ENCODE results near the gene PDE1C.

PDE1C gene

DNA sequence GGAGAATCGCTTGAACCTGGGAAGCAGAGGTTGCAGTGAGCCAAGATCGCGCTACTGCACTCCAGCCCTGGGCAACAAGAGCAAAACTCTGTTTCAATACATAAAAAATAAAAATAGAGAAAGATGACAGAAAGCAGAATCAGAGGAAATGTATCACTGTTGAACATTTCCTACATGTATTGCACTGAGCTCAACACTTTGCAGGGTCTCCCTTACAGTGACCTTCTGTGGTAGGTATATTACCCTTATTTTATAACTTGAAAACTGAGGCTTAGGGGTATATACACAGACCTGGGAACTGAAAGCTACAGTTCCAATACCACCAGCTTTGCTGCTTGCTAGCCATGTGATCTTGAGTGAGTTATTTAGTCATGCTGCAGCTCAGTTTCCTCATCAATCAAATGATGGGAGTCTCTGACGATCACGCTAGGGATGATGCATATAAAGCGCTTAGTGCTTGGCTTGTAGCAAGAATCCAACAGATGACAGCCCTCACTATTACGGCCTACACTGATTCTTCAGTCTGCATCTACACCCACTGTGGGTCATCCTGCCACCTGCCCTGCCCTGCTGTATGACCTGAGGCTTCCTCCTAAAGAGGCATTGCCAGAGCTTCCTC, 99.0 kb downstream of the PDE1C start:
- Mint-ChIP-seq H3K9me3 (peaks cover 24% of the 10 kb centered on the region), H3K27me3 (ENCODE audit: low read depth, poor library complexity) (peaks cover 12% of the 10 kb centered on the region), H3K4me1 (no peaks in the 10 kb centered on the region), H3K4me3 (no peak overlapping the region), H3K36me3 (ENCODE audit: low read depth) (no peaks in the 10 kb centered on the region), H3K27ac (no peak overlapping the region)
- no peak for DNase-seq
- TF ChIP-seq, protein P1, sequence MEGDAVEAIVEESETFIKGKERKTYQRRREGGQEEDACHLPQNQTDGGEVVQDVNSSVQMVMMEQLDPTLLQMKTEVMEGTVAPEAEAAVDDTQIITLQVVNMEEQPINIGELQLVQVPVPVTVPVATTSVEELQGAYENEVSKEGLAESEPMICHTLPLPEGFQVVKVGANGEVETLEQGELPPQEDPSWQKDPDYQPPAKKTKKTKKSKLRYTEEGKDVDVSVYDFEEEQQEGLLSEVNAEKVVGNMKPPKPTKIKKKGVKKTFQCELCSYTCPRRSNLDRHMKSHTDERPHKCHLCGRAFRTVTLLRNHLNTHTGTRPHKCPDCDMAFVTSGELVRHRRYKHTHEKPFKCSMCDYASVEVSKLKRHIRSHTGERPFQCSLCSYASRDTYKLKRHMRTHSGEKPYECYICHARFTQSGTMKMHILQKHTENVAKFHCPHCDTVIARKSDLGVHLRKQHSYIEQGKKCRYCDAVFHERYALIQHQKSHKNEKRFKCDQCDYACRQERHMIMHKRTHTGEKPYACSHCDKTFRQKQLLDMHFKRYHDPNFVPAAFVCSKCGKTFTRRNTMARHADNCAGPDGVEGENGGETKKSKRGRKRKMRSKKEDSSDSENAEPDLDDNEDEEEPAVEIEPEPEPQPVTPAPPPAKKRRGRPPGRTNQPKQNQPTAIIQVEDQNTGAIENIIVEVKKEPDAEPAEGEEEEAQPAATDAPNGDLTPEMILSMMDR (IDR thresholded peaks at IDR 0.05), result no peak

- Mint-ChIP-seq H3K4me3 (no peak overlapping the region), H3K27me3 (ENCODE audit: low read depth, poor library complexity) (peaks cover 7% of the 10 kb centered on the region), H3K4me1 (no peaks in the 10 kb centered on the region), H3K27ac (no peak overlapping the region), H3K36me3 (ENCODE audit: low read depth) (no peaks in the 10 kb centered on the region), H3K9me3 (peaks cover 29% of the 10 kb centered on the region)
- DNase-seq, result no peak
- TF ChIP-seq, protein P1 (IDR thresholded peaks at IDR 0.05), result no peak
Measured at GRCh38 chr7:31970501-31970900, 99.7 kb downstream of the PDE1C start.

- no peak overlapping the region for H3K27ac Mint-ChIP-seq
- TF ChIP-seq, protein P1 (IDR thresholded peaks at IDR 0.05), result no peak
- H3K9me3 Mint-ChIP-seq, result peaks cover 46% of the 10 kb centered on the region
- peaks cover 4% of the 10 kb centered on the region for H3K27me3 Mint-ChIP-seq (ENCODE audit: low read depth, poor library complexity)
- peaks cover 6% of the 10 kb centered on the region for H3K36me3 Mint-ChIP-seq (ENCODE audit: low read depth)
- no peak for DNase-seq
- no peaks in the 10 kb centered on the region for H3K4me1 Mint-ChIP-seq
- H3K4me3 Mint-ChIP-seq, result no peak overlapping the region
Measured at GRCh38 chr7:31963569-31964175, 106.5 kb downstream of the PDE1C start.

GRCh38 chr7:31962246-31962645, 108.0 kb downstream of the PDE1C start:
- Mint-ChIP-seq H3K27me3 (ENCODE audit: low read depth, poor library complexity) (peaks cover 4% of the 10 kb centered on the region), H3K9me3 (peaks cover 36% of the 10 kb centered on the region), H3K4me3 (no peak overlapping the region), H3K27ac (no peak overlapping the region), H3K36me3 (ENCODE audit: low read depth) (peaks cover 6% of the 10 kb centered on the region), H3K4me1 (no peaks in the 10 kb centered on the region)
- DNase-seq, result no peak
- TF ChIP-seq, protein P1 (IDR thresholded peaks at IDR 0.05), result no peak

- H3K36me3 Mint-ChIP-seq (ENCODE audit: low read depth), result no peaks in the 10 kb centered on the region
- H3K4me1 Mint-ChIP-seq, result no peaks in the 10 kb centered on the region
- no peak overlapping the region for H3K4me3 Mint-ChIP-seq
- TF ChIP-seq, protein P1 (IDR thresholded peaks at IDR 0.05), result no peak
- peaks cover under 1% of the 10 kb centered on the region for H3K9me3 Mint-ChIP-seq
- no peak overlapping the region for H3K27ac Mint-ChIP-seq
- no peak for DNase-seq
- peaks cover 10% of the 10 kb centered on the region for H3K27me3 Mint-ChIP-seq (ENCODE audit: low read depth, poor library complexity)
Measured at GRCh38 chr7:31958226-31958625, 112.0 kb downstream of the PDE1C start.

DNA sequence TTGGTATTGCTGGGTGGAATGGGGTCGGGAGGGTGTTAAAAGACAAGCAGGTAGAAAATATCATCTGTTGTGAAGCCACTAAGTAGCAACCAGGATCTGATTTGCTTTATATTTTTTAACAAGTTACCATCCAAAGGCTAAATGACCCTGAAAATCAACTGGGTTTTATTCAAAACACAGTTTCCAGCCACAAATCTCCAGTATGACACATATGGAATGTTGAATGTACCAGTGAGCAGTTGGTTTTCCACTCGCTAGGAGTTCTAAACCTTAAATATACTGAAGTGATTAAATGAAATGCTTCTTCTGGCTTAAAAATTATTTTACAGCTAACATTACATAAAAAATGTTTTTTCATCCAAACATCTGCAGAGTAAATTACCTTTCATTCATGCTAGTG, 112.5 kb downstream of the PDE1C start:
- peaks cover 10% of the 10 kb centered on the region for H3K27me3 Mint-ChIP-seq (ENCODE audit: low read depth, poor library complexity)
- no peaks in the 10 kb centered on the region for H3K36me3 Mint-ChIP-seq (ENCODE audit: low read depth)
- TF ChIP-seq, protein P1 (IDR thresholded peaks at IDR 0.05), result no peak
- no peak for DNase-seq
- H3K9me3 Mint-ChIP-seq, result no peaks in the 10 kb centered on the region
- no peak overlapping the region for H3K4me3 Mint-ChIP-seq
- H3K4me1 Mint-ChIP-seq, result no peaks in the 10 kb centered on the region
- H3K27ac Mint-ChIP-seq, result no peak overlapping the region
